Subcutaneous adipose tissue (tissue), 4 donors: Measurements from ENCODE around the gene LAMB2. TPM values are rescaled to one million over a fixed set of nuclear protein-coding genes. Genes with fewer than 3 reads are reported as not detected.

Experiments used
- CTCF ChIP-seq: fragments of 450-650 bp; IDR thresholded peaks from one replicate; pipeline ENCODE4 v1.5.1; 2016; ENCODE audit warnings: low read depth, mild to moderate bottlenecking, control low read depth, antibody characterized with exemption, moderate library complexity
- total RNA-seq, 4 donors: library from RNA; depleted of rRNA; stranded (reverse); fragments of >200 nt; gene quantifications; one replicate each; pipeline ENCODE4 v1.1.0, GENCODE V29; 2016

The LAMB2 gene
- total RNA-seq, 4 donors from 2014 or later: 411 to 623 (median 527) TPM

GRCh38 chr3:49173116-49173791 is 40.4 kb upstream of the LAMB2 start:
- TF ChIP-seq CTCF: no peak

GRCh38 chr3:49172551-49173041 is 39.7 kb upstream of the LAMB2 start:
- no peak for TF ChIP-seq CTCF

- TF ChIP-seq CTCF: no peak
These were observed 39.1 kb upstream of the LAMB2 start for GRCh38 chr3:49171775-49172500.

- TF ChIP-seq CTCF: no peak
These were observed 38.4 kb upstream of the LAMB2 start, which contains the start of gene KLHDC8B for GRCh38 chr3:49171119-49171774. Gene KLHDC8B, plus strand, starts transcription at chr3:49171598. Its CDS starts 1,172 bp downstream, at chr3:49172770.

GRCh38 chr3:49170744-49171118 is 37.9 kb upstream of the LAMB2 start:
- no peak for TF ChIP-seq CTCF

- no peak for TF ChIP-seq CTCF
These were observed 34.1 kb upstream of the LAMB2 start for GRCh38 chr3:49166752-49167556.
